Measurements from ENCODE around the gene TMPRSS9. TPM values are rescaled to one million over a fixed set of nuclear protein-coding genes. Genes with fewer than 3 reads are reported as not detected.
"Not testable (repeated sequence)": the region's sequence is repeated elsewhere in the genome, so short reads cannot be mapped to it uniquely, and the experiment has no call there.

Gene TMPRSS9
- total and polyA plus RNA-seq, 2 of the 13 experiments (the other 11 are each of a cell fraction or from before 2014, with no cell fraction given) = 2.5 to 5.2 TPM

GRCh38 chr19:2463694-2464093 is 103.6 kb downstream of the TMPRSS9 start:
- H3K4me3 ChIP-seq (replicated peaks in 1 of 3; ENCODE audit: insufficient read depth in 1 of 3, low read depth in 2 of 3, low read length in 3 of 3); H3K27me3 ChIP-seq (ENCODE audit: control insufficient read depth in 1 of 2, insufficient read depth in 2 of 2, low read length in 2 of 2); H3K9me3 ChIP-seq (ENCODE audit: low read length); BruUV-seq (replicated peaks); CTCF ChIA-PET (ENCODE audit: low intra/inter-chr PET ratio, low total read pairs); FAIRE-seq; H3K27ac ChIP-seq (ENCODE audit: extremely low read length, insufficient read depth, low read length); H2AFZ ChIP-seq (ENCODE audit: low read length); ATAC-seq; H3K79me2 ChIP-seq (ENCODE audit: insufficient read depth, low read length); H4K20me1 ChIP-seq (ENCODE audit: insufficient read depth, low read length); H3K36me3 ChIP-seq (replicated peaks in 1 of 2; ENCODE audit: control insufficient read depth in 1 of 2, insufficient read depth in 2 of 2, low read length in 2 of 2); in situ Hi-C loops (cut with HindIII; ENCODE audit: extremely low pct_ligation_motif_present, low pct_unique_long_range_greater_than_20kb); H3K9ac ChIP-seq (ENCODE audit: insufficient read depth, low read depth, low read length); DNase-seq (ENCODE audit: low spot score): not testable (repeated sequence)
- H3K4me2 ChIP-seq (ENCODE audit: low read depth, low read length) = peak overlapping the region; percentile 68
- POLR2A ChIA-PET = interaction anchor here (0.8 to 5.0 kb wide), 8 partner anchors 10 to 161 kb away, joined by 3 to 42 read pairs (median 4); partner anchors contain the start of genes GADD45B and TIMM13
- TF ChIP-seq ZNF770 (CRISPR knock-in tag; IDR thresholded peaks at IDR 0.05) = peak; percentile 68; the same call in 1 of the 2 replicates
- WGBS (ENCODE audit: low lambda C conversion rate) = 83% methylated on average over 5 of the region's 5 CpGs
- intact Hi-C loops (cut with micrococcal nuclease; ENCODE audit: unreplicated experiment) = loop anchor here (2.0 kb wide), 1 partner anchor 37 kb away; the partner anchor contains the start of gene TIMM13
- H3K4me1 ChIP-seq (ENCODE audit: insufficient read depth, low read length) = peaks cover 46% of the 10 kb centered on the region

GRCh38 chr19:2464389-2464788 is 104.3 kb downstream of the TMPRSS9 start:
- POLR2A ChIA-PET = interaction anchor here (5.0 kb wide), 1 partner anchor 12 kb away, joined by 42 read pairs; the partner anchor contains the start of gene GADD45B
- no peaks in the 10 kb centered on the region for H3K9me3 ChIP-seq (ENCODE audit: low read length)
- peaks cover 51% of the 10 kb centered on the region for H3K4me1 ChIP-seq (ENCODE audit: insufficient read depth, low read length)
- H2AFZ ChIP-seq (ENCODE audit: low read length) = no peak overlapping the region
- in situ Hi-C loops (cut with HindIII; ENCODE audit: extremely low pct_ligation_motif_present, low pct_unique_long_range_greater_than_20kb) (no loop called here), intact Hi-C loops (cut with micrococcal nuclease; ENCODE audit: unreplicated experiment) (no loop called here)
- H3K36me3 ChIP-seq (replicated peaks in 1 of 2; ENCODE audit: control insufficient read depth in 1 of 2, insufficient read depth in 2 of 2, low read length in 2 of 2) = no peaks in the 10 kb centered on the region
- BruUV-seq (replicated peaks) = no TSS peak
- TF ChIP-seq ZNF121 (CRISPR knock-in tag; IDR thresholded peaks at IDR 0.05) (peak; percentile 46; the same call in 1 of the 2 replicates), KLF11 (CRISPR knock-in tag; IDR thresholded peaks at IDR 0.05) (no peak), KIAA2018 (CRISPR knock-in tag; IDR thresholded peaks at IDR 0.05; ENCODE audit: borderline replicate concordance) (no peak)
- no peak overlapping the region for H3K4me3 ChIP-seq (replicated peaks in 1 of 3; ENCODE audit: insufficient read depth in 1 of 3, low read depth in 2 of 3, low read length in 3 of 3)
- H3K4me2 ChIP-seq (ENCODE audit: low read depth, low read length) = no peak overlapping the region; the same call in 1 of the 2 replicates
- H4K20me1 ChIP-seq (ENCODE audit: insufficient read depth, low read length) = no peaks in the 10 kb centered on the region
- no peaks in the 10 kb centered on the region for H3K79me2 ChIP-seq (ENCODE audit: insufficient read depth, low read length)
- FAIRE-seq (no peak), DNase-seq (ENCODE audit: low spot score) (no peak), ATAC-seq (no peak)
- CTCF ChIA-PET (ENCODE audit: low intra/inter-chr PET ratio, low total read pairs) = no interaction called here
- no peaks in the 10 kb centered on the region; a peak in 1 of 5 replicates for H3K27me3 ChIP-seq (ENCODE audit: control insufficient read depth in 1 of 2, insufficient read depth in 2 of 2, low read length in 2 of 2)
- H3K9ac ChIP-seq (ENCODE audit: insufficient read depth, low read depth, low read length) = no peak overlapping the region
- 13% methylated on average over 5 of the region's 5 CpGs for WGBS (ENCODE audit: low lambda C conversion rate)
- H3K27ac ChIP-seq (ENCODE audit: extremely low read length, insufficient read depth, low read length) = no peak overlapping the region
